Uterus (tissue), 2 donors: Measurements from ENCODE around the gene THOC6.
A peak's percentile ranks its signal among the peaks of the same experiment; 100 is the strongest.

Experiments used
- CTCF ChIP-seq, 4 experiments: fragments of 200-600 bp in 2 of 4; fragments of 450-650 bp in 2 of 4; sonication (generic) in 2 of 4; IDR thresholded peaks; one replicate each; pipeline ENCODE4 v1.5.1; 2016 to 2019; ENCODE audit warnings: antibody characterized with exemption in 4 of 4, mild to moderate bottlenecking in 2 of 4, moderate library complexity in 1 of 4
- POLR2A ChIP-seq, 2 donors: fragments of 450-650 bp; IDR thresholded peaks; one replicate each; pipeline ENCODE4 v1.6.1; 2016; ENCODE audit warnings: antibody characterized with exemption in 2 of 2, mild to moderate bottlenecking in 1 of 2, moderate library complexity in 1 of 2

- TF ChIP-seq POLR2A (IDR thresholded peaks at IDR 0.05) (peak in 1 of 2 donors; percentile 25), CTCF (IDR thresholded peaks at IDR 0.05) (no peak)
These were observed 1.6 kb upstream of the THOC6 start for GRCh38 chr16:3022208-3022683.
